CD8-positive, alpha-beta memory T cell (primary cell): ENCODE results near the gene DGKD. TPM values are rescaled to one million over a fixed set of nuclear protein-coding genes. Genes with fewer than 3 reads are reported as not detected.

ENCODE experiments used
- CTCF ChIA-PET: fragments of 350-600 bp; sonication (Branson Sonifier 250); formaldehyde crosslinking; loops from one replicate; lab custom pipeline; 2021; ENCODE audit warnings: antibody characterized with exemption; lab: Charles Lee
- POLR2A ChIA-PET: fragments of 350-600 bp; sonication (Branson Sonifier 250); formaldehyde crosslinking; loops from one replicate; lab custom pipeline; 2021; ENCODE audit warnings: antibody characterized with exemption; lab: Charles Lee
- DNase-seq, 5 donors: peaks; one replicate each; pipeline versions ENCODE4 v3.0.0 to v3.0.0-alpha.2; 2020 to 2022; ENCODE audit warnings: mixed read lengths in 1 of 5
- H3K27ac ChIP-seq: one replicate; pipeline ENCODE4 v1.7.0; 2013; ENCODE audit warnings: low read depth, mild to moderate bottlenecking, low read length, moderate library complexity
- H3K27me3 ChIP-seq: 2 replicates; pipeline ENCODE4 v1.7.0; 2013; ENCODE audit warnings: low read length, mild to moderate bottlenecking; ENCODE audit not compliant: insufficient read depth, poor library complexity, severe bottlenecking
- H3K36me3 ChIP-seq: 2 replicates; pipeline ENCODE4 v1.7.0; 2013; ENCODE audit warnings: mild to moderate bottlenecking, low read length, moderate library complexity; ENCODE audit not compliant: insufficient read depth
- H3K4me1 ChIP-seq: 2 replicates; pipeline ENCODE4 v1.7.0; 2013; ENCODE audit warnings: mild to moderate bottlenecking, low read length, moderate library complexity; ENCODE audit not compliant: insufficient read depth
- H3K4me3 ChIP-seq: 2 replicates; pipeline ENCODE4 v1.7.0; 2013; ENCODE audit warnings: mild to moderate bottlenecking, low read length
- H3K9me3 ChIP-seq: 2 replicates; pipeline ENCODE4 v1.7.0; 2013; ENCODE audit warnings: mild to moderate bottlenecking, low read length
- H3K27ac Mint-ChIP-seq, 8 donors: one replicate each; pipeline ENCODE4 v1.8.0; 2020 to 2021; ENCODE audit warnings: mixed read lengths in 8 of 8, mild to moderate bottlenecking in 6 of 8, inconsistent platforms in 3 of 8, moderate library complexity in 3 of 8
- H3K27me3 Mint-ChIP-seq, 2 donors: one replicate each; pipeline ENCODE4 v1.8.0; 2020 to 2021; ENCODE audit warnings: mixed read lengths in 2 of 2, mild to moderate bottlenecking in 1 of 2, moderate library complexity in 1 of 2
- H3K36me3 Mint-ChIP-seq, 3 donors: one replicate each; pipeline ENCODE4 v1.8.0; 2020 to 2021; ENCODE audit warnings: mixed read lengths in 3 of 3, inconsistent platforms in 1 of 3, mild to moderate bottlenecking in 1 of 3
- H3K4me1 Mint-ChIP-seq, 3 donors: one replicate each; pipeline ENCODE4 v1.8.0; 2020 to 2021; ENCODE audit warnings: mixed read lengths in 3 of 3, inconsistent platforms in 1 of 3, mild to moderate bottlenecking in 1 of 3
- H3K4me3 Mint-ChIP-seq, 7 donors: one replicate each; pipeline ENCODE4 v1.8.0; 2020 to 2021; ENCODE audit warnings: mixed read lengths in 7 of 7, mild to moderate bottlenecking in 6 of 7, moderate library complexity in 4 of 7, inconsistent platforms in 2 of 7
- H3K9me3 Mint-ChIP-seq, 5 donors: one replicate each; pipeline ENCODE4 v1.8.0; 2020 to 2022; ENCODE audit warnings: mixed read lengths in 5 of 5, mild to moderate bottlenecking in 3 of 5, moderate library complexity in 2 of 5, inconsistent platforms in 1 of 5
- polyA plus RNA-seq: library from polyadenylated mRNA; unstranded; fragments of 300-500 nt; fragmentation: Illumina TruSeq; gene quantifications from one replicate; pipeline ENCODE4 v1.2.3, GENCODE V29; 2021
- total RNA-seq, 2 experiments: library from RNA; stranded (reverse); gene quantifications; one replicate each; pipeline ENCODE4 v1.2.3, GENCODE V29; 2021

The DGKD gene
- total and polyA plus RNA-seq, 3 experiments from 2014 or later = 32.6 to 61.9 (median 54.2) TPM

GRCh38 chr2:233422649-233423551 is 68.6 kb downstream of the DGKD start:
- no peaks in the 10 kb centered on the region for H3K36me3 ChIP-seq
- H3K27ac Mint-ChIP-seq = peak overlapping the region; percentile 82 to 96 (median 94)
- H3K27me3 Mint-ChIP-seq = no peaks in the 10 kb centered on the region
- peak overlapping the region in 5 of 7 donors; percentile 43 to 93 (median 88) for H3K4me3 Mint-ChIP-seq
- ChIA-PET POLR2A (interaction anchor here (1.0 to 1.5 kb wide), 4 partner anchors 13 to 155 kb away, joined by 4 to 8 read pairs (median 4); no protein-coding TSS in a partner anchor), CTCF (interaction anchor here (0.8 to 12.5 kb wide), 7 partner anchors 14 to 69 kb away, joined by 3 to 151 read pairs (median 4); no protein-coding TSS in a partner anchor)
- peak overlapping the region; percentile 26 for H3K4me3 ChIP-seq
- no peaks in the 10 kb centered on the region for H3K27me3 ChIP-seq
- no peaks in the 10 kb centered on the region for H3K9me3 Mint-ChIP-seq
- H3K36me3 Mint-ChIP-seq = peaks cover 0 to 23% (median 6%) of the 10 kb centered on the region in 3 donors
- H3K4me1 ChIP-seq = peaks cover 79% of the 10 kb centered on the region
- peaks cover 86 to 95% (median 92%) of the 10 kb centered on the region in 3 donors for H3K4me1 Mint-ChIP-seq
- no peaks in the 10 kb centered on the region for H3K9me3 ChIP-seq
- no peak overlapping the region for H3K27ac ChIP-seq
- DNase-seq = peak in 1 of 5 donors; percentile 49

- Mint-ChIP-seq H3K4me3 (peak overlapping the region in 4 of 7 donors; percentile 29 to 44 (median 44)), H3K27ac (peak overlapping the region in 7 of 8 donors; percentile 76 to 95 (median 93)), H3K4me1 (peaks cover 82 to 95% (median 92%) of the 10 kb centered on the region in 3 donors), H3K27me3 (no peaks in the 10 kb centered on the region), H3K9me3 (no peaks in the 10 kb centered on the region), H3K36me3 (peaks cover 0 to 26% (median 6%) of the 10 kb centered on the region in 3 donors)
- H3K36me3 ChIP-seq = no peaks in the 10 kb centered on the region
- H3K27me3 ChIP-seq = no peaks in the 10 kb centered on the region
- no peaks in the 10 kb centered on the region for H3K9me3 ChIP-seq
- CTCF ChIA-PET = interaction anchor here (1.2 to 12.5 kb wide), 4 partner anchors 17 to 67 kb away, joined by 3 to 151 read pairs (median 38); no protein-coding TSS in a partner anchor
- peaks cover 77% of the 10 kb centered on the region for H3K4me1 ChIP-seq
- POLR2A ChIA-PET = no interaction called here
- H3K27ac ChIP-seq = no peak overlapping the region
- DNase-seq = no peak
- no peak overlapping the region for H3K4me3 ChIP-seq
Observed at GRCh38 chr2:233423552-233423860, 69.2 kb downstream of the DGKD start.

GRCh38 chr2:233424154-233424951 is 70.1 kb downstream of the DGKD start:
- no peaks in the 10 kb centered on the region for H3K27me3 Mint-ChIP-seq
- Histone ChIP-seq H3K9me3 (no peaks in the 10 kb centered on the region), H3K4me1 (peaks cover 77% of the 10 kb centered on the region), H3K27ac (no peak overlapping the region), H3K36me3 (no peaks in the 10 kb centered on the region), H3K4me3 (no peak overlapping the region), H3K27me3 (no peaks in the 10 kb centered on the region)
- peak overlapping the region in 6 of 8 donors; percentile 19 to 73 (median 59) for H3K27ac Mint-ChIP-seq
- peaks cover 0 to 28% (median 6%) of the 10 kb centered on the region in 3 donors for H3K36me3 Mint-ChIP-seq
- peaks cover 77 to 95% (median 92%) of the 10 kb centered on the region in 3 donors for H3K4me1 Mint-ChIP-seq
- ChIA-PET CTCF (interaction anchor here (1.4 to 12.5 kb wide), 4 partner anchors 14 to 22 kb away, joined by 4 to 151 read pairs (median 38); no protein-coding TSS in a partner anchor), POLR2A (no interaction called here)
- H3K9me3 Mint-ChIP-seq = no peaks in the 10 kb centered on the region
- H3K4me3 Mint-ChIP-seq = peak overlapping the region in 1 of 7 donors; percentile 44
- no peak for DNase-seq

GRCh38 chr2:233426619-233427342 is 72.5 kb downstream of the DGKD start:
- peak overlapping the region in 7 of 8 donors; percentile 4 to 63 (median 52) for H3K27ac Mint-ChIP-seq
- H3K27me3 Mint-ChIP-seq = no peaks in the 10 kb centered on the region
- Histone ChIP-seq H3K9me3 (no peaks in the 10 kb centered on the region), H3K4me3 (no peak overlapping the region), H3K27ac (peak overlapping the region; percentile 3), H3K4me1 (peaks cover 70% of the 10 kb centered on the region), H3K36me3 (no peaks in the 10 kb centered on the region), H3K27me3 (no peaks in the 10 kb centered on the region)
- peak overlapping the region in 1 of 7 donors; percentile 42 for H3K4me3 Mint-ChIP-seq
- H3K36me3 Mint-ChIP-seq = peaks cover 0 to 36% (median 9%) of the 10 kb centered on the region in 3 donors
- H3K4me1 Mint-ChIP-seq = peaks cover 58 to 91% (median 90%) of the 10 kb centered on the region in 3 donors
- POLR2A ChIA-PET = no interaction called here
- CTCF ChIA-PET = interaction anchor here (0.7 to 3.4 kb wide), 2 partner anchors 16 to 49 kb away, joined by 3 to 17 read pairs; no protein-coding TSS in a partner anchor
- no peak for DNase-seq
- no peaks in the 10 kb centered on the region for H3K9me3 Mint-ChIP-seq

- Histone ChIP-seq H3K36me3 (no peaks in the 10 kb centered on the region), H3K27me3 (no peaks in the 10 kb centered on the region), H3K9me3 (no peaks in the 10 kb centered on the region), H3K27ac (no peak overlapping the region), H3K4me1 (peaks cover 58% of the 10 kb centered on the region), H3K4me3 (no peak overlapping the region)
- POLR2A ChIA-PET = no interaction called here
- Mint-ChIP-seq H3K27me3 (no peaks in the 10 kb centered on the region), H3K4me3 (no peak overlapping the region), H3K27ac (peak overlapping the region in 5 of 8 donors; percentile 43 to 68 (median 43)), H3K9me3 (no peaks in the 10 kb centered on the region), H3K4me1 (peaks cover 46 to 86% (median 83%) of the 10 kb centered on the region in 3 donors), H3K36me3 (peaks cover 0 to 39% (median 9%) of the 10 kb centered on the region in 3 donors)
- CTCF ChIA-PET = interaction anchor here (3.4 kb wide), 1 partner anchor 15 kb away, joined by 17 read pairs; no protein-coding TSS in a partner anchor
- DNase-seq = no peak
Observed at GRCh38 chr2:233428008-233428407, 73.7 kb downstream of the DGKD start.

- Histone ChIP-seq H3K4me3 (no peak overlapping the region), H3K27ac (no peak overlapping the region), H3K4me1 (peaks cover 53% of the 10 kb centered on the region), H3K9me3 (no peaks in the 10 kb centered on the region), H3K27me3 (no peaks in the 10 kb centered on the region), H3K36me3 (no peaks in the 10 kb centered on the region)
- H3K36me3 Mint-ChIP-seq = peaks cover 0 to 41% (median 9%) of the 10 kb centered on the region in 3 donors
- no peaks in the 10 kb centered on the region for H3K9me3 Mint-ChIP-seq
- peak overlapping the region in 1 of 8 donors; percentile 60 for H3K27ac Mint-ChIP-seq
- no peaks in the 10 kb centered on the region for H3K27me3 Mint-ChIP-seq
- ChIA-PET CTCF (interaction anchor here (3.4 kb wide), 1 partner anchor 14 kb away, joined by 17 read pairs; no protein-coding TSS in a partner anchor), POLR2A (no interaction called here)
- H3K4me3 Mint-ChIP-seq = no peak overlapping the region
- peaks cover 42 to 86% (median 83%) of the 10 kb centered on the region in 3 donors for H3K4me1 Mint-ChIP-seq
- DNase-seq = no peak
Observed at GRCh38 chr2:233428438-233428837, 74.1 kb downstream of the DGKD start.
